IMR-90 (cell line): ENCODE measurements around the gene TMEM179.

ENCODE experiments used
- MAFK ChIP-seq: IDR thresholded peaks from 2 replicates; pipeline ENCODE4 v1.6.1; 2012; ENCODE audit warnings: low read depth, low read length, improper control_type of control experiment
- POLR2A ChIP-seq: IDR thresholded peaks from 2 replicates; pipeline ENCODE4 v1.6.1; 2012; ENCODE audit warnings: mild to moderate bottlenecking, low read depth, low read length
- RAD21 ChIP-seq: IDR thresholded peaks from 2 replicates; pipeline ENCODE4 v1.6.1; 2012; ENCODE audit warnings: low read length, improper control_type of control experiment
- SMC3 ChIP-seq: fragments of 150-350 bp; IDR thresholded peaks from 2 replicates; pipeline ENCODE4 v1.6.1; 2016; ENCODE audit warnings: low read depth, mild to moderate bottlenecking, antibody characterized with exemption, low read length, moderate library complexity
- TF ChIP-seq, protein P1 (sequence below): fragments of 150-350 bp; IDR thresholded peaks from 2 replicates; pipeline ENCODE4 v1.6.1; 2016; ENCODE audit warnings: low read depth, mild to moderate bottlenecking, low read length, moderate library complexity, borderline replicate concordance
- TF ChIP-seq, protein P2 (sequence below): conservative IDR thresholded peaks from 2 replicates; pipeline ENCODE4 v1.5.1; 2012; ENCODE audit warnings: mild to moderate bottlenecking, low read depth, low read length, improper control_type of control experiment
- TF ChIP-seq, protein P3 (sequence below): fragments of 150-350 bp; IDR thresholded peaks from 2 replicates; pipeline ENCODE4 v1.6.1; 2017; ENCODE audit warnings: mild to moderate bottlenecking, antibody characterized with exemption, low read length, low read depth

DNA sequence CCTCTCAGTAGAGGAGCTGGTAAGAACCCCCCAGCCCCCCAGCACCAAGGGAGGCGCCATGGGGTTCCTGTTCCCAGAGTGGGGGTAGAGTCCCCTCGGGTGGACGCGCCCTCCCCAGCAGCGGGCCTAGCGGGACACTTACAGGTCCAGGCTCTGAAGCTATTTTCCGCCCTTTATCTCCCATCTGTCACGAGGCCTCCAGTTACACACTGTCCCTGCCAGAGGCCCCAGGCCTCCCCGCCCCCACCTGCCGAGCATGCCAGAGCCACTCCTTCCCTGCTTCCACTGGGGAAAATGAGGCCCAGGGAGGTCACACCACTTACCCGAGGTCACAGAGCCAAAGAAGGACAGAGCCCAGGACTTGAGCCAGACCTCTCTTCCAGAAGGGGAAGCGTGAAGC lies 21.9 kb downstream of the TMEM179 start:
- TF ChIP-seq MAFK (no peak), POLR2A (no peak), RAD21 (no peak), SMC3 (no peak)
- TF ChIP-seq, protein P1, sequence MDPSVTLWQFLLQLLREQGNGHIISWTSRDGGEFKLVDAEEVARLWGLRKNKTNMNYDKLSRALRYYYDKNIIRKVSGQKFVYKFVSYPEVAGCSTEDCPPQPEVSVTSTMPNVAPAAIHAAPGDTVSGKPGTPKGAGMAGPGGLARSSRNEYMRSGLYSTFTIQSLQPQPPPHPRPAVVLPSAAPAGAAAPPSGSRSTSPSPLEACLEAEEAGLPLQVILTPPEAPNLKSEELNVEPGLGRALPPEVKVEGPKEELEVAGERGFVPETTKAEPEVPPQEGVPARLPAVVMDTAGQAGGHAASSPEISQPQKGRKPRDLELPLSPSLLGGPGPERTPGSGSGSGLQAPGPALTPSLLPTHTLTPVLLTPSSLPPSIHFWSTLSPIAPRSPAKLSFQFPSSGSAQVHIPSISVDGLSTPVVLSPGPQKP: no peak
- TF ChIP-seq, protein P2, sequence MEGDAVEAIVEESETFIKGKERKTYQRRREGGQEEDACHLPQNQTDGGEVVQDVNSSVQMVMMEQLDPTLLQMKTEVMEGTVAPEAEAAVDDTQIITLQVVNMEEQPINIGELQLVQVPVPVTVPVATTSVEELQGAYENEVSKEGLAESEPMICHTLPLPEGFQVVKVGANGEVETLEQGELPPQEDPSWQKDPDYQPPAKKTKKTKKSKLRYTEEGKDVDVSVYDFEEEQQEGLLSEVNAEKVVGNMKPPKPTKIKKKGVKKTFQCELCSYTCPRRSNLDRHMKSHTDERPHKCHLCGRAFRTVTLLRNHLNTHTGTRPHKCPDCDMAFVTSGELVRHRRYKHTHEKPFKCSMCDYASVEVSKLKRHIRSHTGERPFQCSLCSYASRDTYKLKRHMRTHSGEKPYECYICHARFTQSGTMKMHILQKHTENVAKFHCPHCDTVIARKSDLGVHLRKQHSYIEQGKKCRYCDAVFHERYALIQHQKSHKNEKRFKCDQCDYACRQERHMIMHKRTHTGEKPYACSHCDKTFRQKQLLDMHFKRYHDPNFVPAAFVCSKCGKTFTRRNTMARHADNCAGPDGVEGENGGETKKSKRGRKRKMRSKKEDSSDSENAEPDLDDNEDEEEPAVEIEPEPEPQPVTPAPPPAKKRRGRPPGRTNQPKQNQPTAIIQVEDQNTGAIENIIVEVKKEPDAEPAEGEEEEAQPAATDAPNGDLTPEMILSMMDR: no peak
- TF ChIP-seq, protein P3, sequence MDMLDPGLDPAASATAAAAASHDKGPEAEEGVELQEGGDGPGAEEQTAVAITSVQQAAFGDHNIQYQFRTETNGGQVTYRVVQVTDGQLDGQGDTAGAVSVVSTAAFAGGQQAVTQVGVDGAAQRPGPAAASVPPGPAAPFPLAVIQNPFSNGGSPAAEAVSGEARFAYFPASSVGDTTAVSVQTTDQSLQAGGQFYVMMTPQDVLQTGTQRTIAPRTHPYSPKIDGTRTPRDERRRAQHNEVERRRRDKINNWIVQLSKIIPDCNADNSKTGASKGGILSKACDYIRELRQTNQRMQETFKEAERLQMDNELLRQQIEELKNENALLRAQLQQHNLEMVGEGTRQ: no peak
